Measurements from ENCODE around the gene SPEF2. TPM values are rescaled to one million over a fixed set of nuclear protein-coding genes. Genes with fewer than 3 reads are reported as not detected.

SPEF2 gene, protein sequence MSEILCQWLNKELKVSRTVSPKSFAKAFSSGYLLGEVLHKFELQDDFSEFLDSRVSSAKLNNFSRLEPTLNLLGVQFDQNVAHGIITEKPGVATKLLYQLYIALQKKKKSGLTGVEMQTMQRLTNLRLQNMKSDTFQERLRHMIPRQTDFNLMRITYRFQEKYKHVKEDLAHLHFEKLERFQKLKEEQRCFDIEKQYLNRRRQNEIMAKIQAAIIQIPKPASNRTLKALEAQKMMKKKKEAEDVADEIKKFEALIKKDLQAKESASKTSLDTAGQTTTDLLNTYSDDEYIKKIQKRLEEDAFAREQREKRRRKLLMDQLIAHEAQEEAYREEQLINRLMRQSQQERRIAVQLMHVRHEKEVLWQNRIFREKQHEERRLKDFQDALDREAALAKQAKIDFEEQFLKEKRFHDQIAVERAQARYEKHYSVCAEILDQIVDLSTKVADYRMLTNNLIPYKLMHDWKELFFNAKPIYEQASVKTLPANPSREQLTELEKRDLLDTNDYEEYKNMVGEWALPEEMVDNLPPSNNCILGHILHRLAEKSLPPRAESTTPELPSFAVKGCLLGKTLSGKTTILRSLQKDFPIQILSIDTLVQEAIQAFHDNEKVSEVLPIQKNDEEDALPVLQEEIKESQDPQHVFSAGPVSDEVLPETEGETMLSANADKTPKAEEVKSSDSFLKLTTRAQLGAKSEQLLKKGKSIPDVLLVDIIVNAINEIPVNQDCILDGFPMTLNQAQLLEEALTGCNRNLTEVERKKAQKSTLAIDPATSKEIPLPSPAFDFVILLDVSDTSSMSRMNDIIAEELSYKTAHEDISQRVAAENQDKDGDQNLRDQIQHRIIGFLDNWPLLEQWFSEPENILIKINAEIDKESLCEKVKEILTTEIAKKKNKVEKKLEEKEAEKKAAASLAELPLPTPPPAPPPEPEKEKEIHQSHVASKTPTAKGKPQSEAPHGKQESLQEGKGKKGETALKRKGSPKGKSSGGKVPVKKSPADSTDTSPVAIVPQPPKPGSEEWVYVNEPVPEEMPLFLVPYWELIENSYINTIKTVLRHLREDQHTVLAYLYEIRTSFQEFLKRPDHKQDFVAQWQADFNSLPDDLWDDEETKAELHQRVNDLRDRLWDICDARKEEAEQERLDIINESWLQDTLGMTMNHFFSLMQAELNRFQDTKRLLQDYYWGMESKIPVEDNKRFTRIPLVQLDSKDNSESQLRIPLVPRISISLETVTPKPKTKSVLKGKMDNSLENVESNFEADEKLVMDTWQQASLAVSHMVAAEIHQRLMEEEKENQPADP (N-terminal part only)
- polyA plus RNA-seq, result 1 to 10 TPM in 1 of 2 donors, under 1 TPM in 1; 0.69 to 1.4 TPM

DNA sequence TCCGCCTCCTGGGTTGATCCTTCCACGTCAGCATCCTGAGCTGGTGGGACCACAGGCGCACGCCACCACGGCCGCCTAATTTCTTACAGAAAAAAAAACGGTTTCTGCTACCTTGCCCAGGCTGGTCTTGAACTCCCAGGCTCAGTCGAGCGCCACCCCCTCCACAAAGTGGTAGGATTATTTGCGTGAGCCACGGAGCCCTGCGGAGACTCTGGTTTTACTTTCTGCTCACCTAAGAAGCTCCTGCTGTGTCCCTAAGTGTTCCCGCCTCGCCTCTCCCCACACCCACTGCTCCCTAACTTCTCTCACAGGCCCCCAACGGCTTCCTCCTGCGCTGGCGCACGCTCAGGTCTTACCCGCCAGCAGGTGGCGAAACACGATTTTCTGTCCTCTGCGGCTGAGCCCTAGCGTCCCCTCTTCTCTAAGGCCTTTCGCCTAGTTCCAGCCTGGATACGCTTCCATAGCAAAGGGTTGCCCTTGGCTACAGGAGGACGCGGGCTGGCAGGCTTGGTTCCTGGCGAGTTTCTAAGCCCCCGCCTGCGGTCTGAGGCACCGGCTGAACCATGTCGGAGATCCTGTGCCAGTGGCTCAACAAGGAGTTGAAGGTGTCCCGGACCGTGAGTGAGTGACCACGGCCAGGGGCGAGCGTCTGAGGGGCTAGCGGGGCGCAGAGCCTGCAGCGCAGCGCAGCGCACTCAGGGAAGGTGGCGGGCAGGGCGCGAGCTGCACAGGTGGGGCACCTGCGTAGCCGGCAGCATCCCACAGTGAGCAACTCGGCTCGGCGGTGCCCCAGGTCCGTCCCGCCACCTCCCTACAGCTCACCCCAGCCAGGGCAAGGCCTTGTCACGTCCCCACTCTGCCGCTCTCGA, at the start of gene SPEF2:
Gene SPEF2 (plus strand): TSS at position 429 of the 869 bp plus-strand sequence. CDS start 135 bp downstream, at position 564.
- Histone ChIP-seq H3K4me3 (ENCODE audit: low read depth in 1 of 2, low read length in 2 of 2) (peak within 1 kb of the TSS; percentile 84 to 87), H3K9me3 (ENCODE audit: control insufficient read depth in 2 of 2, insufficient read depth in 1 of 2, low read depth in 1 of 2, low read length in 1 of 2) (no peaks in the 10 kb centered on the region), H3K27me3 (ENCODE audit: control insufficient read depth in 1 of 2, insufficient read depth in 2 of 2, low read length in 2 of 2) (no peaks in the 10 kb centered on the region), H3K4me1 (ENCODE audit: control insufficient read depth in 2 of 2, insufficient read depth in 2 of 2, low read length in 1 of 2) (peaks cover 0 to 2% of the 10 kb centered on the region in 2 donors), H3K36me3 (ENCODE audit: control insufficient read depth in 2 of 2, insufficient read depth in 2 of 2, low read length in 1 of 2) (no peaks in the 10 kb centered on the region), H3K27ac (ENCODE audit: low read depth in 2 of 2, low read length in 1 of 2) (peak within 1 kb of the TSS in 1 of 2 donors; percentile 58)
- WGBS, 2 donors, result 2 to 4% methylated on average over 55 of the region's 55 CpGs

DNA sequence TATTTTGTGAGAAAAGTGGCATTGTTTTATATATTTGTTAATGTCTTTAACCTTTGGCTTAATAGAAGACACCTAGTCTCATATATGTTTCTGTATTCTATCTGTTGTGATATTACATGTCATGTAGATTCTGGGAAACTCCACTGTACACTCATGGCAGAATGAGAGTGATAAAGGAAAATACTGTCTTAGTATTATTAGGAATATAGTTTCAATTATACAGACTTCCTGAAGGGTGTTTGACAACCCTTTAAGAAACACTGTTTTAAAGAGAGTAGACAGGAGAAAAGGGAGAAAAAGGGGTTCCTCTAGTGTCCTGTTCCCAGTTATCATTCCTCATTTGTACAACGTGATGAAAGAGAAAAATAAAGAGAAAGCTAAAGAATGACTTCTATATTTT, 42.1 kb upstream of the SPEF2 start:
- Histone ChIP-seq H3K4me3 (ENCODE audit: low read depth in 1 of 2, low read length in 2 of 2) (no peak overlapping the region), H3K27me3 (ENCODE audit: control insufficient read depth in 1 of 2, insufficient read depth in 2 of 2, low read length in 2 of 2) (no peaks in the 10 kb centered on the region), H3K9me3 (ENCODE audit: control insufficient read depth in 2 of 2, insufficient read depth in 1 of 2, low read depth in 1 of 2, low read length in 1 of 2) (no peaks in the 10 kb centered on the region), H3K27ac (ENCODE audit: low read depth in 2 of 2, low read length in 1 of 2) (no peak overlapping the region), H3K36me3 (ENCODE audit: control insufficient read depth in 2 of 2, insufficient read depth in 2 of 2, low read length in 1 of 2) (no peaks in the 10 kb centered on the region), H3K4me1 (ENCODE audit: control insufficient read depth in 2 of 2, insufficient read depth in 2 of 2, low read length in 1 of 2) (no peaks in the 10 kb centered on the region)
- 45 to 56% methylated on average over 1 of the region's 1 CpG for WGBS, 2 donors

DNA sequence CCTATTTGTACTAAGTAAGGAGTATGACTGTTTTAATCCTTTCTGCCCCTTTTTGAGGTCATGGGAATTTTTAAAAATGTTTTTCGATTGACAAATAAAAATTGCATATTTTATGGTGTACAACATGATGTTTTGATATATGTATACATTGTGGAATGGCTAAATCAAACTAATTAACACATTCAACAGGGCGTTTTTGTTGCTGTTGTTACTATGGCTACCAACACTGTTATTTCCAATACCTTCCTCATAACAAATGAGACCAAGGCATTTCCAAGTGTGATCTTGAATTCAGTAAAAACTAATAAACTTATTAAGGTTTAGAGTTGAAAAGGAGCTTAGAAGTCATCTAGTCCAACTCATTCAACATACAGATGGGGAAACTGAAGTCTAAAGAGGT, 30.2 kb upstream of the SPEF2 start:
- Histone ChIP-seq H3K4me3 (ENCODE audit: low read depth in 1 of 2, low read length in 2 of 2) (no peak overlapping the region), H3K27me3 (ENCODE audit: control insufficient read depth in 1 of 2, insufficient read depth in 2 of 2, low read length in 2 of 2) (peaks cover 0 to 2% of the 10 kb centered on the region in 2 donors), H3K9me3 (ENCODE audit: control insufficient read depth in 2 of 2, insufficient read depth in 1 of 2, low read depth in 1 of 2, low read length in 1 of 2) (no peaks in the 10 kb centered on the region), H3K36me3 (ENCODE audit: control insufficient read depth in 2 of 2, insufficient read depth in 2 of 2, low read length in 1 of 2) (no peaks in the 10 kb centered on the region), H3K4me1 (ENCODE audit: control insufficient read depth in 2 of 2, insufficient read depth in 2 of 2, low read length in 1 of 2) (no peaks in the 10 kb centered on the region), H3K27ac (ENCODE audit: low read depth in 2 of 2, low read length in 1 of 2) (no peak overlapping the region)
- 35 to 36% methylated on average over 2 of the region's 2 CpGs for WGBS, 2 donors

DNA sequence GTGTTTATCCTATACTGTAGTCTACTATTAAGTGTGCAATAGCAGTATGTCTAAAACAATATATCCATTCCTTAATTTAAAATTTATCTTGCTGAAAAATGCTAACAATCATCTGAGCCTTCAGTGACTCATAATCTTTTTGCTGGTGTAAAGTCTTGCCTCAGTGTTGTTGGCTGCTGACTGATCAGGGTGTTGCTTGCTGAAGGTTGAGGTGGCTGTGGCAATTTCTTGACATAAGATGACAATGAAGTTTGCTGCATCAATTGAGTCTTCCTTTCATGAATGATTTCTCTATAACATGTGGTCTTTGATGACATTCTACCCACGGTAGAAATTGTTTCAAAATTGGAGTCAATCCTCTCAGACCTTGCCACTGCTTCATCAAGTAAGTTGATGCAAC, 24.3 kb upstream of the SPEF2 start:
- Histone ChIP-seq H3K9me3 (ENCODE audit: control insufficient read depth in 2 of 2, insufficient read depth in 1 of 2, low read depth in 1 of 2, low read length in 1 of 2) (no peaks in the 10 kb centered on the region), H3K4me3 (ENCODE audit: low read depth in 1 of 2, low read length in 2 of 2) (no peak overlapping the region), H3K4me1 (ENCODE audit: control insufficient read depth in 2 of 2, insufficient read depth in 2 of 2, low read length in 1 of 2) (no peaks in the 10 kb centered on the region), H3K27ac (ENCODE audit: low read depth in 2 of 2, low read length in 1 of 2) (no peak overlapping the region), H3K36me3 (ENCODE audit: control insufficient read depth in 2 of 2, insufficient read depth in 2 of 2, low read length in 1 of 2) (no peaks in the 10 kb centered on the region), H3K27me3 (ENCODE audit: control insufficient read depth in 1 of 2, insufficient read depth in 2 of 2, low read length in 2 of 2) (peaks cover 0 to 2% of the 10 kb centered on the region in 2 donors)
- 50 to 60% methylated on average over 1 of the region's 1 CpG for WGBS, 2 donors

DNA sequence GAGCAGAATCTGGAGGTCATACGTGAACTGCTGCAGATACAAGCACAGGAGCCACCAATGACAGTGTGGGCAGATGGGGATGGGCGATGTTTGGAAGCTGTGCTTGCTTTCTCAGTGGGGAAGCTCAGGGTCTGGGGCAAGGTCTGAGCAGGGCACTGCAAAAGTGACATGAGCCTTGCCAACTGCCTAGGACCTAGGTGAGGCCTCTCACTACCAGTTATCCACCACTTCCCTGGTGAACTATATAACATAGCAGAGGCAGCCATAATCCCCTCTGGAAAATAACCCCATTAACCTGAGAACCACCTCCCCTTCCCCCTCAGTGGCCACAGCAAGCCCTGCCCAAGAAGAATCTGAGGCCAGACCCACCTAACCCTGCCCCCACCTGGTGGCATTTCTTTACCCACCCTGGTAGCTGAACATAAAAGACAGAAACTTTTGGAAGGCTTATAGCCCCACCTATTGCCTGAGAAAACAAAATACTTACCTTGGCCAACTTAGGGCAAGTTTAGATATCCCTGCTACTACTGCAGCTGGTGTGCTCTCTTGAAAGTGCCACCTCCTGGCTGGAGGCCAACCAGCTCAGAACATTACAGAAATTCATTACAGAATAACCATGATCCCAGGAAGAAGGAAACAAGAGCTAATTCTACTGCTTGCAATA, 18.8 kb upstream of the SPEF2 start:
- Histone ChIP-seq H3K36me3 (ENCODE audit: control insufficient read depth in 2 of 2, insufficient read depth in 2 of 2, low read length in 1 of 2) (no peaks in the 10 kb centered on the region), H3K27me3 (ENCODE audit: control insufficient read depth in 1 of 2, insufficient read depth in 2 of 2, low read length in 2 of 2) (no peaks in the 10 kb centered on the region), H3K27ac (ENCODE audit: low read depth in 2 of 2, low read length in 1 of 2) (no peak overlapping the region), H3K4me1 (ENCODE audit: control insufficient read depth in 2 of 2, insufficient read depth in 2 of 2, low read length in 1 of 2) (no peaks in the 10 kb centered on the region), H3K9me3 (ENCODE audit: control insufficient read depth in 2 of 2, insufficient read depth in 1 of 2, low read depth in 1 of 2, low read length in 1 of 2) (no peaks in the 10 kb centered on the region), H3K4me3 (ENCODE audit: low read depth in 1 of 2, low read length in 2 of 2) (no peak overlapping the region)
- WGBS, 2 donors, result 90 to 98% methylated on average over 2 of the region's 2 CpGs

DNA sequence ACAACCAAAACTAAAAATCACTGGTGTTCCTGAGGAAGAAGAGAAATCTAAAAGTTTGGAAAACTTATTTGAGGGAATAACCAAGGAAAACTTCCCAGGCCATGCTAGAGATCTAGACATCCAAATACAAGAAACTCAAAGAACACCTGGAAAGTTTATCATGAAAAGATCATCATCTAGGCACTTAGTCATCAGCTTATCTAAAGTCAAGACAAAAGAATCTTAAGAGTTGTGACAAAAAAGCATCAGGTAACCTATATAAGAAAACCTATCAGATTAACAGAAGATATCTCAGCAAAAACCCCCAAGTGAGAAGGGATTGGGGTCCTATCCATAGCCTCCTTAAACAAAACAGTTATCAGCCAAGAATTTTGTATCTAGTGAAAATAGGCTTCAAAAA, 17.1 kb upstream of the SPEF2 start:
- Histone ChIP-seq H3K9me3 (ENCODE audit: control insufficient read depth in 2 of 2, insufficient read depth in 1 of 2, low read depth in 1 of 2, low read length in 1 of 2) (no peaks in the 10 kb centered on the region), H3K4me3 (ENCODE audit: low read depth in 1 of 2, low read length in 2 of 2) (no peak overlapping the region), H3K36me3 (ENCODE audit: control insufficient read depth in 2 of 2, insufficient read depth in 2 of 2, low read length in 1 of 2) (no peaks in the 10 kb centered on the region), H3K4me1 (ENCODE audit: control insufficient read depth in 2 of 2, insufficient read depth in 2 of 2, low read length in 1 of 2) (no peaks in the 10 kb centered on the region), H3K27me3 (ENCODE audit: control insufficient read depth in 1 of 2, insufficient read depth in 2 of 2, low read length in 2 of 2) (no peaks in the 10 kb centered on the region), H3K27ac (ENCODE audit: low read depth in 2 of 2, low read length in 1 of 2) (no peak overlapping the region)

DNA sequence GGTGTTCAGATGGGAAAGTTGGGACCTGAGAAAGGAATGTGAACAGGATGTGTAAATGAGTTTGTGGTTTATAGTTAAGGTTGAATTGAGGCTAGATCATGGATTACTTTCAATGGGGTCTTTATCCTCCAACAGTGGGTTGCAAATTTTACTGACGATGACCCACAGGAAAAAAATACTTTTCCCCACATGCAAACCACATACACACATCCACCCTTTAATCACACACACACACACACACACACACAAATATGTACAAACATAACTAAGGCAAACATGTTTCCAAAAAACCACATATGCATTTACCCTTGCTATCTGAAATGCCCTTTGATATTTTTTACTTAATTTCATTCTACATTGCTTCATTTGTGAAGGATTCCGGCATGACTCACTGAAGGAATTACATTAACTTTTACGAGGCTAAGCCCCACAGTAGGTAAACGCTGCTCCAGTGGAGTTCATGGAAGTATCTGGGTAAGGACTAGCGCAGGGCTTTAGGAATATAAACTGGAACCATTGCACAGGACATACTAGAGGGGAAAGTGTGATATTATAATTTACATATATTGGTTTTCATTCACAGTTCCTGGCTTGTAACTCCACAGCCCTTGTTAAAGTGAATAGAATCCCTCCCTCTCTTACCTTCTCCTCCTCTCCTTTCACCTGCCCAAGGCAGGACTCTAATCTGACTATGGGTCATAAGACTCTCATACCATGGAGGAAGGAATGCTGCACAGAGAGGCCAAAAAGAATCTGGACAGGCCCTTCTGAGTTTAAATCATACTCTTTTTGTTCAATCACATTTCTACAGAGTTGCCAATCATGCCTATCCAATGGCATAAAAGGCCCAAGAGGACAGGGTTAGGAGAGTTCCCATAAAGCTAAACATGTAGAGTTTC, 8.5 kb upstream of the SPEF2 start:
- 71 to 73% methylated on average over 5 of the region's 5 CpGs for WGBS, 2 donors
- Histone ChIP-seq H3K9me3 (ENCODE audit: control insufficient read depth in 2 of 2, insufficient read depth in 1 of 2, low read depth in 1 of 2, low read length in 1 of 2) (no peaks in the 10 kb centered on the region), H3K4me1 (ENCODE audit: control insufficient read depth in 2 of 2, insufficient read depth in 2 of 2, low read length in 1 of 2) (no peaks in the 10 kb centered on the region), H3K4me3 (ENCODE audit: low read depth in 1 of 2, low read length in 2 of 2) (no peak overlapping the region), H3K36me3 (ENCODE audit: control insufficient read depth in 2 of 2, insufficient read depth in 2 of 2, low read length in 1 of 2) (no peaks in the 10 kb centered on the region), H3K27ac (ENCODE audit: low read depth in 2 of 2, low read length in 1 of 2) (no peak overlapping the region), H3K27me3 (ENCODE audit: control insufficient read depth in 1 of 2, insufficient read depth in 2 of 2, low read length in 2 of 2) (no peaks in the 10 kb centered on the region)

DNA sequence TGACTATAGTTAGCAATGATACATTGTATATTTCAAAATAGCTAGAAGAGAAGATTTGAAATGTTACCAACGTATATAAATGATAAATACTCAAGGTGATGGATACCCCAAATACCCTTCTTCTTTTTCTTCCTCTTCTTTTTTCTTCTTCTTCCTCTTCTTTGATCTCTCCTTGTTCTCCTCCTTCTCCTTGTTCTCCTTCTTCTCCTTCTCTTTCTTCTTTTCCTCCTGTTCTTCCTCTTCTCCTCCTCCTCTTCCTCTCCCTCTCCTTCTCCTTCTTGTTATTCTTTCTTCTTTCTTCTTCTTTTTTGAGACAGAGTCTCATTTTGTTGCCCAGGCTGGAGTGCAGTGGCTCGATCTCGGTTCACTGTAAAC, 616 bp upstream of the SPEF2 start:
- Histone ChIP-seq H3K36me3 (ENCODE audit: control insufficient read depth in 2 of 2, insufficient read depth in 2 of 2, low read length in 1 of 2) (no peaks in the 10 kb centered on the region), H3K4me3 (ENCODE audit: low read depth in 1 of 2, low read length in 2 of 2) (peak overlapping the region in 1 of 2 donors; percentile 87), H3K27ac (ENCODE audit: low read depth in 2 of 2, low read length in 1 of 2) (no peak overlapping the region), H3K27me3 (ENCODE audit: control insufficient read depth in 1 of 2, insufficient read depth in 2 of 2, low read length in 2 of 2) (no peaks in the 10 kb centered on the region), H3K4me1 (ENCODE audit: control insufficient read depth in 2 of 2, insufficient read depth in 2 of 2, low read length in 1 of 2) (peaks cover 0 to 2% of the 10 kb centered on the region in 2 donors), H3K9me3 (ENCODE audit: control insufficient read depth in 2 of 2, insufficient read depth in 1 of 2, low read depth in 1 of 2, low read length in 1 of 2) (no peaks in the 10 kb centered on the region)
- 41 to 60% methylated on average over 3 of the region's 3 CpGs for WGBS, 2 donors
